GM19025 (cell line): ENCODE data around the gene ATP2B3.

Experiments
- ATAC-seq: cut with Tn5 transposase; IDR thresholded peaks from one replicate; pipeline ENCODE4 v1.9.1; 2021; ENCODE audit warnings: mild to moderate bottlenecking, low read depth, moderate library complexity; ENCODE audit not compliant: unreplicated experiment

The ATP2B3 gene

GRCh38 chrX:153517423-153517822, at the start of gene ATP2B3:
ATP2B3 (plus strand) TSS chrX:153517642; CDS start chrX:153536248, 18,606 bp downstream.
- no peak for ATAC-seq

- ATAC-seq = no peak
These were observed 49.3 kb upstream of the ATP2B3 start for GRCh38 chrX:153468008-153468580.

DNA sequence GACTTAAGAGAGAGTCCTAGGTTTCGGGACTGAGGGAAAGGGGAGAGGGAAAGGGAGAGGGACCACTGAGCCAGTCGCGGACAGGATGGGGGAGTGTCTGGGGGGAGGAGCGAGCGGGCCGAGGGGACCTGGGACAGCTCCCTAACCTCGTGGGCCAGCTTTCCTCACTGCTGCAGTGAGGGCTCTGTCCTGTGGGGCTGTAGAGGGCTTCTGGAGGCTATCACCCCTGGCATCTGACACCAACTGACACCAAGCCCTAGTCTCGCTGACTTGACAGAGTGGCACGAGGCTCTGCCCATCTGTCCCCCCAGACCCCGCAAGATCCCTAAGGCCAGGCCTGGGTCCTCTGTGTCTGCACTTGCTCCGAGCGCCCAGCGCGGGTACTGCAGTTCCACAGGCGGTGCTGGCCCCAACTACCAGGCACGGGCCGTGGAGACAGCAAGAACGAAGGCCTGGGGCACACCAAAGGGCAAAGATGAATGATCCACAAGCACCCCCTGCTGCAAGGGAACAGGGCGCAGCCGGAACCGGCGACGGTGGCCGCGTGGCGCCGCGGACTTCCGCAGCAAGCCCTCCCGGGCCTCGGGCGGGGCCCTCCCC, 47.5 kb upstream of the ATP2B3 start:
- peak; percentile 28 for ATAC-seq

DNA sequence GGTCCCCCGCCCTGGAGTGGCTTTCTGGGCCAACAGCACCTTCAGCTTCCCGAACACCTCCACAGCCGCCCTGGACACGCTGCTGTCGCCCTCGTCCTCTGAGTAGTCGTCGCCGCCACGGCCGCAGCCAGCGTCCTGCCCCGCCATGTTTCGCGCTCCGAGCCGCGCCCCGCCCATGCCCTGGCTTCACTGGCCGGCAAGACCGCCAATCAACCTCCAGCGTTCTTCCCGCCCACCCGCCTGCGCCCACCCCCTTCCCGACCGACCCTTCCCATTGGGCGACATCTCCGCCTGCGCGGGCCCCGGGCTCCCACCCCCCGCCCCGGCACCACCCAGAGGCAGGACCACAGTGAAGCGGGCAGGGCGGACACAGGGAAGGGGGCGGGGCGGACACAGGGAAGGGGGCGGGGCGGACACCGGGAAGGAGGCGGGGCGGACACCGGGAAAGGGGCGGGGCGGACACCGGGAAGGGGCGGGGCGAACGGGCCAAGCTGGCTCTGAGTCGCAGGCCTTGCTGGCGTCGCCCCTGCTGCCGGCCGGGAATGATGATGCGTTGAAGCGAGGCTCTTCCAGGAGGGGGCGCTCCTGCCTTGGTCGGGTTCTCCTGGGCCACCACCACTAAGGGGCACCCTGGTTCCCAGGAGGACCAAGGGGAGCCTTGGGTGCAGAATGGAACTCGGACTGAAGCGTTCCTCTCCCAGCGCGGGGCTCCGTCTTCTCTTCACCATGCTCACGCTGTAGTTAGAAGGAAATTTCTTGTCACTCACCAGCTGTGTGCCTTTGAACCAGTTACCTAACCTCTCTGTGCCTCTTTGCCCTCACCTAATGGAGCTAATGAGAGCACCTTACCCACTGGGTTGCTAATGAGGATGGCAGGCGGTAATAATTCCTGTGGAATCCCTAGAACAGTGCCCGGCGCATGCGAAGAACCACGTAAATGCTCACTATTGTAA, 46.8 kb upstream of the ATP2B3 start, which contains the start of gene HAUS7:
Gene HAUS7 (minus strand): TSS at position 166 of the 953 bp plus-strand sequence. CDS start 19 bp downstream, at position 147.
- ATAC-seq = peak; percentile 86

DNA sequence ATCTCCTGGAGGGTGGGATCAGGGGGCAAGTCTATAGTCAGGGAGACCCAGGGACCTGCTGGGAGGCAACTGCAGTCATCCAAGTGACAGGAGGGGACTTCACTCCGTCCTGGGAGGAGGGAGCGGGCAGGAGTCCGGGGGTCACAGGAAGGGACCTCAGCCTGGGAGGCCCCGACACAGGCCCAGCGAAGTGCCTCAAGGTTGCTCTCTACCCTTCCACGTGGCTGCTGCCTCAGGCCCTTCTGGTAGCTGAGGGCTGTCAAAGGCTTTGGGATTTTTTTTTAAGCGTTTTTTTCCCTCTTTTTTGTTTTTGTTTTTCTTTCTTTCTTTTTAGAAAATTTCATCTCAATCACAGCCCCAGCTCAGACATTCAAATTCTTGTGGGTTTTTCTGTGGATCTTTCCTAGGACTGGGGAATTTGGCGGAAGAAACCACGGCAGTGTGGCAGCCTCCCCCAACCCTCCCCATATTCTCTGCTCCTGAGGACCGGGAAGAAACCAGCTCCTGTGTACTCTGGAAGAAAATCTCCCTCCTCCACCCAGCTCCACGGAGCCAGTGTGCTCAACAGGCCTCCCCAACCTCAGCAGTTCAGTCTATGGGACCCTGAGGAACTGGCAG, 45.7 kb upstream of the ATP2B3 start:
- no peak for ATAC-seq

GRCh38 chrX:153473126-153473525, 44.3 kb upstream of the ATP2B3 start:
- no peak for ATAC-seq

DNA sequence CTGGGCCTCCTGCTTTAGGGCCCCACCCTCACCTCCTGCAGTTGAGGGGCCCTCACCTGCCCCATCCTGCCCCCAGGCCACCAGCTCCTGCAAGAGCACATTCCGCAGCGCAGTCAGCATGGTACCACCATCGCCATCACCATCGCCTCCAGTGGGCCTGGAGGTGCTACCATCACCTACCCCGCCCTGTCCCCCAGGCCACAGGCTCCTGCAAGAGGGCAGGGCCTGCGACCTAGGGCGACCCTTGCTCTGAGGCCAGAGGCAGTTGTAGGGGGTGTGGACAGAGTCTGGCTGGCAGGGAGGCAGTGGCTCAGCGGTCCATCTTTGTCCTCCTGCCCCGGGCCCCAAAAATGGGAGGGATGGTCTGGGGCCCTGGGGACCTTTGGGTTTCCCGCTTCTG, 43.2 kb upstream of the ATP2B3 start:
- ATAC-seq = no peak

GRCh38 chrX:153474718-153475117, 42.7 kb upstream of the ATP2B3 start:
- ATAC-seq = no peak

DNA sequence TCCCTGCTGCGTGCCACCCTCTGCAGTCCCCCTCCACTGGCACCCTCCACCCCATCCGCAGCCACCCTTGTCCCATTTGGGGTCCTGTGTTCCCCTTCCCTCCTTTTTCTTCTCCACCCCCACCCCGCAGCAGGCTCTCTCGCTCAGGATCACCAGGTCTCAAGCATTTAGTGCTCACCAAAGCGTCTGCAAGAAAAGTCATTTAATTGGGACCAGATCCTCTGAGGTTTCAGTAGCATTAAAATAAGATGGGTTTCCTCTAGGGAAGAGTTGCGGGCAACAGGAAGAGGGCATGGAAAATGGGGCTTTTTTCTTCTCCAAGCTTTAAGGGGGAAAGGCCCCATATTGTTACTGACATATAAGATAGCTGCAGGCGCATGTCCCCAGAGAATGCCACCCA, 42.2 kb upstream of the ATP2B3 start:
- ATAC-seq = no peak

DNA sequence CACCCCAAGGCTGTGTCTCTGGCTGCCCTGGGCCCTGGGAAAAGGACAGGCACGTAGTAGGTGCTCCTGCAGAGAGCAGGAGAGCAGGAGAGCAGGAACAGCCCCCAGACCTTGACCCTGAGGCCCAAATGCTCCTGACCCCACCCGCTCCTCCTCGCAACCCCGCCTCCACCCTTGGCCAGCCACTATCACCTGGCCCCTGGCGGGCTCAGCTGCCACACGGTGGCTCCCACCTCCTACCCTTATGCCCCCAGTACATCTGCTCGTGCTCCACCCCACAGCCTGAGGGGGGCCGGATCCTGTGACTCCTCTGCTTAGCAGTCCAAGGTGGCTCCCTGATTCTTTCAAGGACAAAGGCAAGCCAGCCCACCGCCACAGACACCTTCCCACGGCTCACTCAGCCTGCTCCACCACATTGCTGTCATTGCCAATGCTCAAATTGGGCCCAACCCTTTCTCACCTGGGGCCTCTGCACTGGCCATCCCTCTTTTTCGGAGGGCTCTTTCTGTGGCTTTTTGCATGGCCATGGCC, 41.6 kb upstream of the ATP2B3 start:
- ATAC-seq = no peak

DNA sequence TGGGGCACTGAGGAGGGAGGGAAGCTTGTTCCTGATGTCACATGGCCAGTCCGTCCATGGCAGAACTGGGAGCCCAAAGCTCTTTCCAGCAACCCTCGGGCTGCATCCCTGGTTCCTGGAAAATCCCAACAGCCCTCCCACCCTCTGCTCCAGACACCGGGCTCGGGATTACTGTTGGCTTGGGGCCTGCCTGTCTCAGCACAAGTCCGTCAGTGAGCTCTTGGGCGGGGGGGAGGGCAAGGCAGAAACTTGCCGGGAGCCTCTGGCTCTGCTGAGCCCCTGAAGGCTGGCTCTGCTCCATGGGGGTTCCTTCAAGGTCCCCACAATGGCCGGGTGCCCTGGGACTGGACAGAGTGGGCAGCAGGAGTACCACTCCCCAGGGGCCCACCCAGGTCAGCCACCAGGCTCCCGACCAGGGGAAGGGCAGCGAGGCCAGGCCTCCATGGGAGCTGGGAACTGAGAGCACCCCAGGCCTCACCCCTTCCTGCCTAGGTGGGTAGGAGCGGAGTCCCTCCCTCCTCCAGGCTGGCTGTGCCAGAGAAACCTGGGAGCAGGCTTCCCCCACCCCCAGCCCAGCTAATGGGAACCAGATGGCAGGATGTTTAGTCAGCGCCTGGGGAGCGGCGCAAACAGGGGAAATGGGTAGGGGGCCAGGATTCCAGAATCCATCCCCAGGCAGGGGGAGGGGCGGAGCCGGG, 40.6 kb upstream of the ATP2B3 start:
- ATAC-seq = no peak

DNA sequence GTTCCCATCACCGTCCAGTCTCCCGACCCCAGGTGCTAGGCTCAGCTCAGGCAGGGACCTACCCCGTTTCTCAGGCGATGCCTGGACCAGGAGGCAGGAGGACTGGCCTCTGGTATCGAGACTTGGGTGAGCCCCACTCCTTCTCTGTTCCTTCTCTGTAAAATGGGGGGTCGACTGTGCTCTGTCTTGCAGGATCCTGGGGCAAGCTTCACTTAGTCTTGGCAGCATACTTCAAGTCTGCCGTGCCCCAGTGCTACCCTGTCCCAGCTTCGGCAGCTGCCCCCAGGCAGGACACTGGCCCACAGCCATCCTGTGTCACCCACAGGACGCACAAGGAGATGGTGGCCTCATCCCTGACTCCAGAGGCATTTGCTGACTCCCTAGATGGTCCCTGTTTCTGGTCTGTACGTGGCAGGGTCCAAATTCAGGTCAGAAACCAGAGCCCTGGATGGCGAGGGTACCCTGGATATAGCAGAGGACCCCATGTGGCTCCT, 40.0 kb upstream of the ATP2B3 start:
- ATAC-seq = no peak

- ATAC-seq = no peak
These were observed 39.5 kb upstream of the ATP2B3 start for GRCh38 chrX:153477901-153478300.

DNA sequence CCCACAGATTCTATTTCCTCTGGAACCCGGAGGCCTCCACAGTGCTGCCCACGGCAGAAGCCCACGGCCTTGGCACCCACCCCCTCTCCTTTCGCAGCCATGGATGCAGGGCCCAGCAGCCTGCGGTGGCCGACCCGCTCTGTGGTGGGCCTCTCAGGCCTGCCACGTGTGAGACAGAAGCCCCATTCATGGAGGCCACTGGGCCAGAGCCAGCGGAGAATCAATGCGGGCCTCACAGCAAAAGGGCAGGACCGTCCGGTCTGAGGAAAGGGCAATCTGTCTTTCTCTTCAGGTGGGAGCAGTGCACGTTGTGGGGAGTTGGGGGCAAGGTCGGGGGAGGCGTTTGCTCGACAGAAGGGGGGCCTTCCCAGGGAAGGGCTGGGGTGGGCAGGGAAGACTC, 38.7 kb upstream of the ATP2B3 start:
- no peak for ATAC-seq

- ATAC-seq = no peak
These were observed 36.4 kb upstream of the ATP2B3 start for GRCh38 chrX:153481043-153481442.

DNA sequence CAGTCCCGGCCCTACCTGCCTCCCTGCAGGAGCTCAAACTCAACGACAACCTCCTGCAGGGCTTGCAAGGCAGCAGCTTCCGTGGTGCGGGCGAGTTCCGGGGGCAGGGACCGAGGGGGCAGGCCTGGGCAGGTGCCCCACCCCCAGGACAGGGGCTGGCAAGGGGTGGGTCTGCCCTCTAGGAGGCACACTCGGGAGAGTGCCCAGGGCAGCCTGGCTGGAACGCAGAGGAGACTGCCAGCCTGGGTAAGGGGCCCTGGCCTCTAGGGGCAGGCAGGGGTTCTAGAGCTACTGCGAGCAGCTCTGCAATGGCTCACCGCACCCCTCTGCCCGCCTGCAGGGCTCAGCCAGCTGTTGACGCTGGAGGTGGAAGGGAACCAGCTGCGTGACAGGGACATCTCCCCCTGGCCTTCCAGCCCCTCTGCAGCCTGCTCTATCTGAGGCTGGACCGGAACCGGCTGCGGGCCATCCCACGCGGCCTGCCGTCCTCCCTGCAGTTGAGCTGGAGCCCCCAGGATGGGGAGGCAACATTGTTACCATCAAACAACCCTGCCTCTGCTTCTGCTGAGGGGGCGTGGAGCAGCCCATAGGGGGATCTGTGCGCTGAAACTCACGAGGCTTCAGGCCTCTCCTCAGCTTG, 34.9 kb upstream of the ATP2B3 start:
- no peak for ATAC-seq

- ATAC-seq = no peak
These were observed 31.9 kb upstream of the ATP2B3 start for GRCh38 chrX:153485396-153486080.

DNA sequence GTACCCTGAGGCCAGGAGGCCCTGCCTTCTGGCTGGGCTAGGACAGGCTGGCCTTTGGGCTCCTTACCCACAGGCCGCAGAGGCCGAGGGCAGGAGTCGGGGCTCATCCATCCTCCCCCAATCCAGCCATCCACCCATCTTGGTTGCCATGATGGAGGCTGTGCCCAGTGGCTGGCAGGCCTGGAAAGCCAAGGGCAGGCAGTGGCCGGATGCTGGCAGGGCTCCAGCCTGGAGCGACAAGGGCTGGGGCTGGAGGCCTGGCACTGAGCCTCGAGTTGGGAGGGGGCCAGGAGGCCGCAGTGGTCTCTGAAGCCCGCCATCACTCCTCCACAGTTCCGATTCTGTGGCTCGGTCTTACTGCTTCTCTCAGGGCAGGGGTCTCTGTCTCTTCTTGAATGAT, 31.3 kb upstream of the ATP2B3 start:
- no peak for ATAC-seq

DNA sequence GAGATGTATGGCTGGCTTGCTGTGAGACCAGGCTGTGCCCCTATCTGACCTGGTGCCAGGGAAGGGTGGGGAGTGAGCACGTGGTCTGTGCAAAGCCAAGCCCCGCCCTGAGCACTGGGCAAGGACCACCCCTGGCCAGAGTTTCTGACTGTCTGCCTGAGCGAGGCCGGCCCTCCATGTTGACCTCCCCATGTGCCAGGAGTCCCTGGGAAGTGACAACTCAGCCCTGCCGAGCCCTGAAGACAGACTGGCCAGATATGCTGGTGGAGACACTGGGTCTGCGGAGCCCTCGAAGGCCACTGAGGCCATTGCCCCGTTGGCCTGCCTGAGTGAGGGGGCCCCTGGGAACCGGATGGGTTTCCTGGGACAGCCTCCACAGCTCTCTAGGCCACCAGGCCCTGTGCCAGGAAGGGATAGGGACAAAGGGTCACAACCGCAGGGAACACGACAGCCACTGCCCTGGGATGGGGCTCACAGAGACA, 29.8 kb upstream of the ATP2B3 start:
- no peak for ATAC-seq
